Measurements from ENCODE around the gene DYNC1I1.

GRCh38 chr7:95780665-95781064, 8.3 kb downstream of the DYNC1I1 start:
- TF ChIP-seq CTCF (conservative IDR thresholded peaks at IDR 0.05; ENCODE audit: low read depth in 2 of 2) (no peak), POLR2AphosphoS5 (IDR thresholded peaks at IDR 0.05; ENCODE audit: low read depth) (no peak), REST (IDR thresholded peaks at IDR 0.05; ENCODE audit: unreplicated experiment) (no peak), EZH2phosphoT487 (IDR thresholded peaks at IDR 0.05; ENCODE audit: unreplicated experiment) (no peak), NANOG (IDR thresholded peaks at IDR 0.05; ENCODE audit: borderline replicate concordance) (no peak)

Data from GM23338 (cell line).